Skeletal muscle satellite cell (primary cell): ENCODE results near the gene TAGLN2.
A peak's percentile ranks its signal among the peaks of the same experiment; 100 is the strongest.
"Not testable (repeated sequence)": the region's sequence is repeated elsewhere in the genome, so short reads cannot be mapped to it uniquely, and the experiment has no call there.

Experiments used
- H3K27me3 ChIP-seq: 2 replicates; pipeline ENCODE4 v1.7.0; 2013; ENCODE audit warnings: low read length; ENCODE audit not compliant: control insufficient read depth, insufficient read depth
- H3K36me3 ChIP-seq: 2 replicates; pipeline ENCODE4 v1.7.0; 2013; ENCODE audit warnings: mild to moderate bottlenecking, control low read depth, low read length; ENCODE audit not compliant: insufficient read depth
- H3K4me1 ChIP-seq: 2 replicates; pipeline ENCODE4 v1.7.0; 2013; ENCODE audit warnings: low read length; ENCODE audit not compliant: control insufficient read depth, insufficient read depth
- H3K4me2 ChIP-seq: 2 replicates; pipeline ENCODE4 v1.7.0; 2013; ENCODE audit warnings: mild to moderate bottlenecking, low read length
- H3K4me3 ChIP-seq: 2 replicates; pipeline ENCODE4 v1.7.0; 2013; ENCODE audit warnings: low read length
- H3K9ac ChIP-seq: 2 replicates; pipeline ENCODE4 v1.7.0; 2013; ENCODE audit warnings: mild to moderate bottlenecking, low read depth, low read length, moderate library complexity
- H3K9me3 ChIP-seq: replicated peaks from 2 replicates; pipeline ENCODE4 v1.7.0; 2013; ENCODE audit warnings: mild to moderate bottlenecking, control low read depth, low read length

The TAGLN2 gene

GRCh38 chr1:159917533-159918351, 7.6 kb downstream of the TAGLN2 start:
- Histone ChIP-seq H3K4me1 (peaks cover 71% of the 10 kb centered on the region), H3K9ac (no peak overlapping the region), H3K27me3 (no peaks in the 10 kb centered on the region), H3K4me3 (no peak overlapping the region), H3K36me3 (peaks cover 47% of the 10 kb centered on the region), H3K4me2 (no peak overlapping the region), H3K9me3 (no peaks in the 10 kb centered on the region)

DNA sequence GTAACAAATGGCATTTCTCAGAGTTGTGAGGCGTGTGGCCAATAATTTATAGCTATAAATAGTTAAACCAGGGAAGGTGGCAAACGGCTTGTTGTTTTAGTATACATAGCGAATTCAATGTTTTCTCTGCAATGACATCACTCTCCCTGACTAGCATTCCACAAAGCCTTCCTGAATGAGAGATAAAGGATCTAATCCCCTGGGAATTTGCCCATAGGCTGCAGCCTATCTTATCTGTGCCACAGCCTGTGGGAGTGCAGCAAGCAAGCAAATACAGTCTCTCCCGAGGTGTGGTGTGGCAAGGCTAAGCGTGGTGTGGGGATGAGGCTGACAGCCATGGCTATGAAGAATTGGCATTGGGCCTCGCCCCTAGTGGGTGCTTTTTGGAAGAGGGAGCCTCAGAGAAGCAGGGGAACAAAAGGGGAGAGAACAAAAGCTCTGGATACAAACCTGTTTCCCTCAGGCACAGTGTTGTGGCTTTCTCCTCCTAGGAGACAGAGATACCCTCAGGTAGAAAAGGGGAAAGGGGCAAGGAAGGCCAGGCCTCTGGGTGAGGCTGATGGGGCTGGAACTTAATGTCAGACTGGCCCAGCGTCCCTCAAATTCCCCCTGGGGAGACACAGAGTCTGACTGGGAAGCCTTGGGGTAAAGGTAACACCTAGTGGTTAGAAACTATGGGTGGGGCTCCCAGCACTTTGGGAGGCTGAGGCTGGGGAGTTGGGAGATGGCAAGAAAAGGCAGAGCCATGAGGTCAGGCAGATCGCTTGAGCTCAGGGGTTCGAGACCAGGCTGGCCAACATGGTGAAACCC, 8.9 kb downstream of the TAGLN2 start:
- Histone ChIP-seq H3K27me3 (no peaks in the 10 kb centered on the region), H3K9me3 (no peaks in the 10 kb centered on the region), H3K4me2 (no peak overlapping the region), H3K9ac (peak overlapping the region; percentile 38), H3K4me3 (no peak overlapping the region), H3K4me1 (peaks cover 64% of the 10 kb centered on the region), H3K36me3 (peaks cover 47% of the 10 kb centered on the region)

GRCh38 chr1:159915571-159916241, 9.6 kb downstream of the TAGLN2 start:
- Histone ChIP-seq H3K4me2 (no peak overlapping the region), H3K4me3 (no peak overlapping the region), H3K9me3 (no peaks in the 10 kb centered on the region), H3K4me1 (peaks cover 60% of the 10 kb centered on the region), H3K9ac (no peak overlapping the region), H3K27me3 (no peaks in the 10 kb centered on the region), H3K36me3 (peaks cover 40% of the 10 kb centered on the region)

DNA sequence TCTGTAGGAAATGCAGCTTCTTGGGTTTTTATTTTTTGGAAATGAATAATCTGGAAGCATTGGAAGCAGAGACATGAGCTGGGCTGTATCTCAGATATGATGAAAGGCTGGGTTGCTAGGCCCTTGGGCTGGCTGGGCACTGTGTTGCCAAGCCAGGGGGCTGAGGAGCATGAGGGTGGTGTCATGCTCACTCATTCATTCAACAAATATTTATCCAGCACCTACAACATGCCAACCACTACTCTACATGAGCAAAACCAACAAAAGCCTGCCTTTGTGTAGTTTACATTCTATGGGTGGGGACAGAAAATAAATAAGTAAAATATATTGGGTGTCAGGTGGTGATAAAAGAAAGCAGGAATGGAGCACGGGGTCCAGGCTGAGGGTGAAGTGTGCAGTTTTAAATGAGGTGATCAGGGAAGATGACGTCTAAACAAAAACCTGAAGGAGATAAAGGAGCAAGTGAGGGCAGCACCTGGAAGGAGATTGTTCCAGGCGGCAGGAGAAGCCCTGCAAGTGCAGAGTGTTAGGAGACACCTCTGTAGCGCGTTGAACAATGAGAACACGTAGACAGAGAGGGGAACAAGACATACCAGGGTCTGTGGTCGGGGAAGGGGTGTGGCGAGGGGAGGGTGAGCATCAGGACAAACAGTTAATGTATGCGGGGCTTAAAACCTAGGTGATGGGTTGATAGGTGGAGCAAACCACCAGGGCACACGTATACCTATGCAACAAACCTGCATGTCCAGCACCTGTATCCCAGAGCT, 10.9 kb downstream of the TAGLN2 start:
- no peak overlapping the region for H3K9ac ChIP-seq
- peaks cover 27% of the 10 kb centered on the region for H3K36me3 ChIP-seq
- H3K27me3 ChIP-seq: no peaks in the 10 kb centered on the region
- no peaks in the 10 kb centered on the region for H3K9me3 ChIP-seq
- H3K4me1 ChIP-seq: peaks cover 58% of the 10 kb centered on the region
- H3K4me2 ChIP-seq: no peak overlapping the region
- H3K4me3 ChIP-seq: no peak overlapping the region

GRCh38 chr1:159913451-159914192, 11.7 kb downstream of the TAGLN2 start:
- H3K9ac ChIP-seq: no peak overlapping the region
- H3K4me3 ChIP-seq: no peak overlapping the region
- H3K9me3 ChIP-seq: no peaks in the 10 kb centered on the region
- no peak overlapping the region for H3K4me2 ChIP-seq
- peaks cover 19% of the 10 kb centered on the region for H3K36me3 ChIP-seq
- H3K4me1 ChIP-seq: peaks cover 50% of the 10 kb centered on the region
- no peaks in the 10 kb centered on the region for H3K27me3 ChIP-seq

- no peaks in the 10 kb centered on the region for H3K27me3 ChIP-seq
Measured at GRCh38 chr1:159911326-159912070, 13.8 kb downstream of the TAGLN2 start.

DNA sequence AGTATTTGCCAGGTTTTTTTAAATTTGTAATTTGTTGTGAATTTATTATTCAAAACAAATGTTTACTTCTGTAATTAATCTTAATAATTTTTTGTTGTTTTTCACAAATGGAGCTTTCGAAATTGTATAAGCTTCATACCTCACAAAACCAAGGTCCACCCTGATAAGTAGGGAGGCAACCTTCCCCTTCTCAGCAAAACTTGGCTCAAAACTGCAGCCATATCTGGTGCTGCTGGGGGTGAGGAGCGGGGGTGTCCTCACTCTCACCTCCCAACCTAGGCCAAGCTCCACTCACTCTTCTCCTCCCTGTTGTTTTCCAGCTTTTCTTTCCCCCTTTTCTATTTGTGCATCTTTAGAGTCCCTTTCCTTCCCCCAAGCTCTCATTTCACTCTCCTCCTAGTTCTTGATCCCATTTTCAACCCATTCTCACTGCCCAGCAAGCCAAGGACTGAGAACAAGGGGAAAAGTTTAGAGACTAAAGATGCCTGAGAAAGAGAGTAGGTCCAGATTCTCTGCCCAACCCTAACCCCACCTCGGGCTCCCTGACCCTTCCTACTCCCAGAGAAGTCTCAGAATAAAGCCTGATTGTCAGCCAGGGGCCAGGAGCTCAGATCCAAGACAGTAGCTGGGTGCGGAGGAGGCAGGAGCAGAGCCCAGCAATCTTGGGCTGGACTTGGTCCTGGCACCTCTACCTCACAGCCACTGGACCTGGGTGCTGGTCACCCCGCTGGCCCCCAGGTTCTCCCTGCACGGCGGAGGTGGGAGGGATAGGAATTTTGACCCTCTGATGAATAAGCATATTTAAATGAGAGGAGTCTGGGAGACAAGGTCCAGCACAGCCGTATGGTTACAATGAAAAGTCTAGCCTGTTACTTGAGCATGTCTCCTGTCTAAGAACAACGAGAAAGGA, 17.0 kb downstream of the TAGLN2 start:
- no peak overlapping the region for H3K9ac ChIP-seq
- H3K27me3 ChIP-seq: no peaks in the 10 kb centered on the region
- H3K36me3 ChIP-seq: no peaks in the 10 kb centered on the region
- H3K9me3 ChIP-seq: no peaks in the 10 kb centered on the region
- H3K4me2 ChIP-seq: no peak overlapping the region
- H3K4me1 ChIP-seq: peaks cover 24% of the 10 kb centered on the region
- H3K4me3 ChIP-seq: no peak overlapping the region

More at GRCh38 chr1:159911326-159912070, 13.8 kb downstream of the TAGLN2 start:
- Histone ChIP-seq H3K36me3 (peaks cover 2% of the 10 kb centered on the region), H3K4me1 (peaks cover 33% of the 10 kb centered on the region), H3K9me3 (no peaks in the 10 kb centered on the region), H3K4me2 (no peak overlapping the region), H3K4me3 (no peak overlapping the region), H3K9ac (no peak overlapping the region)

GRCh38 chr1:159906960-159907359, 18.3 kb downstream of the TAGLN2 start:
- no peaks in the 10 kb centered on the region for H3K27me3 ChIP-seq
- H3K9me3 ChIP-seq: no peaks in the 10 kb centered on the region
- no peak overlapping the region for H3K4me2 ChIP-seq

GRCh38 chr1:159904036-159904435, 21.3 kb downstream of the TAGLN2 start:
- not testable (repeated sequence) for H3K4me2 ChIP-seq, H3K9ac ChIP-seq, H3K4me1 ChIP-seq, H3K4me3 ChIP-seq, H3K9me3 ChIP-seq, H3K27me3 ChIP-seq, H3K36me3 ChIP-seq

More at GRCh38 chr1:159906960-159907359, 18.3 kb downstream of the TAGLN2 start:
- no peak overlapping the region for H3K9ac ChIP-seq
- H3K4me1 ChIP-seq: peaks cover 13% of the 10 kb centered on the region
- no peaks in the 10 kb centered on the region for H3K36me3 ChIP-seq
- no peak overlapping the region for H3K4me3 ChIP-seq
